HG02884 (cell line): ENCODE results near the gene RUBCNL.

ENCODE experiments used
- ATAC-seq: cut with Tn5 transposase; IDR thresholded peaks from one replicate; pipeline ENCODE4 v1.9.1; 2021; ENCODE audit warnings: mild to moderate bottlenecking, moderate library complexity; ENCODE audit not compliant: unreplicated experiment

Gene RUBCNL

DNA sequence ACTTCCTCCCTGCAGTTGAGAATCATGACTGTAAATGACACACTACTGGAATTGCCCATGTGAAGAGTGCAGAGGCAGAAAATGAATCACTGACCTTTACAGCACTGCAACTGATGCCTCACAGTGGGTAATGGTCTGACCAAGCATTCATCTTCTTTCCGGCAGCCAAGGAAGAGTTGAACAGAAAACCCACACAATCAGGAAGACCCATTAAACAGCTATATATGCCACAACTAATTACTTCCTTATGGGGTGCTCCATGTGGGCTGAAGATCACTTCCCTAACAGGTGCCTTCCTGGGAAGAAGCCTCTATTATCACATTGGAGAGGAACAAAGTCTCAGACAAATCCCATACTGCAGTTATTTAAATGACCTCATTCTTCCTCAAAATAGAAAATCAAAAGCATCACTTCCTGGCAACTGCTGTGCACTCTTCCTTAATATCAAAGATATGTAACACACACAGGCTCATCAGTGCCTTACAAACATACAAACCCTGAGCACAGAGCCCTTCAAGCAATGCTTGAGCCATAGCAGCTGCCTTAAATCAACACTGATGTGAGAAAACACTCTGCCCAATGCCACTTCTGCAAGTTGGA is 45.8 kb downstream of the RUBCNL start:
- ATAC-seq = peak; percentile 77

DNA sequence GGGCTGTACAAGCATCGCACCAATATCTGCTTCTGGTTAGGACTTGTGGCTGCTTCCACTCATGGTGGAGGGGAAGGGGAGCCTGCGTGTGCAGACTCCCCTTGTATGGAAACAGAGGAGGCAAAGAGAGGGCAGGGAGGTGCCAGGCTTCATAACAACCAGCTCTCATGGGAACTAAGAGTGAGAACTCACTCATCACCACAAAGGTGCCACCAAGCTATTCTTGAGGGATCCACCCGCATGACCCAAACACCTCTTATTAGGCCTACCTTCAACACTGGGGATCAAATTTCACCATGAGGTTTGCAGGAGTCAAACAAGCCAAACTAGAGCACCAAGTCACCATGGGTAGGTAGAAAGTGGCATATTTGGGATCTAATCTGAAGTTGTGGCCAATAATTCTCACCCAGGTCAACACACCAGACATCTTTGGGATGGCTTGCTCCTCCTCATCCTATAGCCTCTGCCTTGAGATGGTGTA is 46.4 kb downstream of the RUBCNL start:
- no peak for ATAC-seq

DNA sequence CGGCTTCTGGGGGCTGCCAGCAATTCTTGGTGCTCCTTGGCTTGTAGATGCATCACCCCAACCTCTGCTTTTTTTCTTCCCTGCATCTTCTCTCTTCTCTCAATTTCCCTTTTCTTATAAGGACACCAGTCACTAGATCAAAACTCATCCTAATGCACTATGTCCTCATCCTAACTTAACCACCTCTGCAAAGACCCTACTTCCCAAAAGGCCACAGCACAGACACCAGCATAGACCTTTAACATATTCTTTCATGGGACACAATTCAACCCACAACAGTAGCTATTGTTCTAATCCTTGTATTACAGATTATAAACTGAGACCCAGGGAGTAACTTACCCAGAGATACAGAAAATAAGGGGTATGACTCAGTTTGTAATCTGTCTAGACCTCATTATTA is 47.0 kb downstream of the RUBCNL start:
- no peak for ATAC-seq

DNA sequence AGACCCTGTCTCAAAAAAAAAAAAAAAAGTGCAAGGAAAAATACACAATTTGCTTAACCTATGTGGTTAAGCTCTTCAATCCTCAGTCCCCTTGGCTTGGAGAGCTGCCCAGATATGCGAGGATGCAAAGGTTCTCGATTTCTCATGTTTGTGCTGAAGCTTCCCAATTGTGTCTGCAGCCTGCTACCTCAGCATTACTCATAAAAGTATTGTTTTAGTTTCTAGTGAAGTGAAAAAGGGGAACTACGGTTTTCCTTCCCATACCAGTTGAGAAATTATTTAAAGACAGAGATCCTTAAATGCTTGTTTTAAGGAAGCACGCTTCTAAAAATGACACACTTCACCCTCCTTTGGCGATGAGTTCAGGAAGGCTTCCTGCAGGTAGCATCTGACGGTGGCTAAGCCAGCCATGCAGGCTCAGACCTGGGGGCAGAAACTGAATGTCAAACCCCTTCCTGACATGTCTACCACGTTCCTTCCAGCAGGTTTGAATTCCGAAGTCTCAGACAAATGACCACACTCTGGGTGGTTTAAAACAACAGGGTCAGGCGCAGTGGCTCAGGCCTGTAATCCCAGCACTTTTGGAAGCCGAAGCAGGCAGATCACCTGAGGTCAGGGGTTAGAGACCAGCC is 47.9 kb downstream of the RUBCNL start:
- ATAC-seq = peak; percentile 47

DNA sequence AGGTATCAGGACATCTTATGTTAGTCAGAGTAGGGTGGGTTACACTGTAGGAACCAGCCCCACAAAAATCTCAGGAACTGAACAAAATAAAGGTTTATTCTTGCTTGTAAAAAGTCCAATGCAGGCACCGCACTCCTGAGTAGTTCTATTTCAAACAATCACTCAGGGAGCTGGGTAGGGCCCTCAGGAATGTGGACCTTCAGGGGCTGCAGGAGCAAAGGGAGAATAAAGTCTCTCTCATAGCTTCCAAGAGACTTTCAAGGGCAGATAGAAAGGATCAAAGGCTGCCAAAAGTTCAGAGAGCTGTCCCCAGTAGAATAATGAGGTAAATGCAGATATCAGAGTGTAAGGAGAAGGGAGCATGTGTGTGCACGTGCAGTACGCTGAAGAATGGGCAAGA is 49.4 kb downstream of the RUBCNL start:
- no peak for ATAC-seq

DNA sequence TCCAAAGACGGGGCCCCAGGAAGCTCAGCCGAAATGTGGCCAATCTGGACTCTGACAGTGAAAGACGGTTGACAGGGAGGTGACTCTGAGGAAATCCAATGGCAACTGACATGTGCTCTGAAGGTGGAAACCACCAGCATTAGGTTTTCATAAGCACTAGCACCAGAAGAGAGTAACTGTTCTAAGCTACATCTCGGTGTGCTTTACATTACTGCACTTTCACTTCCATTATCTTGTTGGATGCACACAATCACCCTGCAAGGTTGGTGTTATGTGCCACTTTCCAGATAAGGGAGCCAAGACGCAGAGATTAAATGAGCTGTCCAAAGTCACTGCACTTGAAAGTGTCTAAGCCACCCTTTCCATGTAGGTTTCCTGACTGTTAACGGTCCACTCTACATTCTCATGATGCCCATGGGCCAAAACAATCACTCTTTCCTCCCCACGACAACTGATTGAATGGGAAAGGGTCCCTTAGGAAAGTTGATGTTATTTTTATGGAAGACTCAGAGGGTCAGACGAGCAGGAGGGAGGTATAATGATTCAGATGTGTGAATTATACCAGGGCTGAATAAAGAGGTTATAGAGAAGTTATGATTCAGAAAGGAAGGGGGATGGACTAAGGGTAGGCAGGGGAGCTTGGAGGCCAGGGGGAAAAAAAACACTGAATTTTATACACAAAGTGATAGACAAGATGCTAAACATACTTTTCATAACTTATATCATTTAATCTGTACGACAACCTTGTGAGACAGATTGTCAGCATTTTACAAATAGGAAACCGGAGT is 52.8 kb downstream of the RUBCNL start:
- ATAC-seq = no peak

DNA sequence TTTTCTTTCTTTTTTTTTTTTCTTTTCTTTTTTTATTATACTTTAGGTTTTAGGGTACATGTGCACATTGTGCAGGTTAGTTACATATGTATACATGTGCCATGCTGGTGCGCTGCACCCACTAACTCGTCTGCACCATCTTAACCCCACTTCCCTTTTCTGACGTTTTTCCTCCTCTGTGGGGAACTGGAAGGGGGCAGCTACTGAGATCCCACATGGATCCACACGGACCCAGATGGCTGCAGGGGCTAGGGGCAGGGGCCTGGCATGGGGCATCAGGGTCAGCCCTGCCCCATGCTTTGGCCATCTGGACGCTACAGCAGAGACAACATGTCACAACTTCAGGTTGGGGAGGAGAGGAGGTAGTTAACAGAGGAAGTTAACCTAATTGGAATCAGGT is 54.3 kb downstream of the RUBCNL start:
- ATAC-seq = no peak

DNA sequence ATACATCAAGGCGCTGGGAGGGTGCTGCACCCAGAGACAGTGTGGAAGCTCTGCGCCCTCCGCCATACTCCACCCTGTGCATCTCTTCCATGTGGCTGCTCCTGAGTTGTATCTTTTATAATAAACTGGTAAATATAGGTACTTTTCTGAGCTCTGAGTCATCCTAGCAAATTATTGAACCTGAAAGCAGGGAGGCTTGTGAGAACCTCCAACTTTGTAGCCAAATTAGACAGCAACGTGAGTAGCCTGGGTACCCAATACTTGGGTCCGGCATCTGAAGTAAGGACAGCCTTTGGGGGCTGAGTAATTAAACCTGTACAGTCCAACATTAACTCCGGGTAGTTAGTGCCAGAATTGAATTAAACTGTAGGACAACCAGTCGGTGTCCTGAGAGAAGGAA is 57.4 kb downstream of the RUBCNL start:
- no peak for ATAC-seq

DNA sequence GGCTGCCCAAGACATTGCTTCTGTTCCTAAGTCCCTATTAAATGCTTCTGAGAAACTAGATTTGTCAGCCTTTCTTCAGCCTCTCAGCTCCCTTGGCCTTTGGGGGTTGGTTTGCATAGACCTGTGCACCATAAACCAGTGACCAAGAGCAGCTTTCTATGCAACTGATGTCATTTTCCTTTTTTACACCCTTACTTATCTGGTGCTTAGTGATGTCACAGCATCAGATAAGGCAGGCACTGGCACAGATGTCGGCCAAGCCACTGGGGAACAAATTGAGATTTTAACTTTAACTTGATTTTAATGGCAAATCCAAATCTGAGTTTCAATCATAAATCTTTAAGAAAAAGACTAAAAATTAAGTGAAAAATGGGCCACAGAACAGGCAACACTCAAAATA is 59.8 kb downstream of the RUBCNL start:
- no peak for ATAC-seq

DNA sequence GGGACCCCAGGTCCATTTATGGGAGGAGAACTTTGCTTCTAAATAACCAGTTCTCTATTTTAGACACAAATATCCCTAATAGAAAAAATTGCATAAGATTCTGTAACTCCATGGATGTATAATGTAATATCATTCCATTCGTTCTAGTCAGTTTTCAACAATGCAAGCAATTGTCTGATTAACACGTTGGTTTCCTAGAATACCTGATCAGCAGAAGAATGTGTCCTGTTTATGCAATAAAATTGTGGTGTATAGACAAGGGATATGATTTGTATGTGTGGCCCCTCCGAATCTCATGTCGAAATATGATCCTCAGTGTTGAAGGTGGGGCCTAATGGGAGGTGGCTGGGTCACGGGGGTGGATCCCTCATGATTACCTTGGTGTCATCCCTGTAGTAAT is 62.1 kb downstream of the RUBCNL start:
- no peak for ATAC-seq

DNA sequence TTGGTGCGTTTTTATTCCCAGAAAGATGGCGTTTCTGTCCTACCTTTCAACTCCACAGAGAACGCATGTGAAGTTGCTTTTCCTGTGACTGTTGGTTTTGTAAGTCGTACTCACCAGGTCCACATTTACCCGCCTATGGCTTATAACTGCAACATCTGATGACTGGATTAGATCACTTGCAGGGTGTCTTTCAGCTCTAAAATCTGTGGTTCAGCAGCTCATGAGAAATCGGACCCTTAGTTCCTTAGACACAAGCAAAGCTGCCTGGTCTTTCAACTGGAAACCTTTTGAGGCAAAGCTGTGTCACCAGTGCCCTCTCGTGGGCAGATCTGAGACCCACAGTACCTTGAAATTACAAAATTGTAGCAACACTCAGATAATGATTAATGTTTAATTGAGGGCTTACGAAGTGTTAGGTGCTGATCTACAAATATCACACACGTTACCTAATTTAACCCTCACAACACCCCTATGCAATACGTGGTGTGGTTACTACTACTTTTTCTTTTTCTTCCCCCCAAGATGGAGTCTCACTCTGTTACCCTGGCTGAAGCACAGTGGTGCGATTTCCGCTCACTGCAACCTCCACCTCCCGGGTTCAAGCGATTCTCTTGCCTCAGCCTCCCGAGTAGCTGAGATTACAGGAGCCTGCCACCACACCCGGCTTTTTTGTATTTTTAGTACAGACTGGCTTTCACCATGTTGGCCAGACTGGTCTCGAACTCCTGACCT is 65.4 kb downstream of the RUBCNL start:
- ATAC-seq = no peak

DNA sequence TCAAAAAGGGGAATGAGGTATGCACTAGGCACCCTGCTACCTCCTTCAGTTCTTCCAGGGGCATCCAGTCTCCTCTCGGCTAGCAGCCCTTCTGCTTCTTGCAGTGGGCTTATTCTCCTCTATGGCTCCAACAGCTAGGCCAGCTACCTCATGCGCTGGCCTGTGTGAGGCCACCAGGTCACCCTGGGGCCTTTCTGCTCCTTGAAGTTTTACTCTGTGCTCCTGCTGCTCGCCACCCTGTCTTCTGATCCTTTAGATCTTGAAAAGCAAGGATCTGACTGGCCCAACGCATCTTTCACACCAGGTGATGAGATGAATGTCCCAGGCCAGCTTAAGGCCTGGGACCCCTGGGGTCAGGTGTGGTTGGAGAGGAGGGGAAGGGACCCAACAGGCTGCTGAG is 66.2 kb downstream of the RUBCNL start:
- no peak for ATAC-seq

DNA sequence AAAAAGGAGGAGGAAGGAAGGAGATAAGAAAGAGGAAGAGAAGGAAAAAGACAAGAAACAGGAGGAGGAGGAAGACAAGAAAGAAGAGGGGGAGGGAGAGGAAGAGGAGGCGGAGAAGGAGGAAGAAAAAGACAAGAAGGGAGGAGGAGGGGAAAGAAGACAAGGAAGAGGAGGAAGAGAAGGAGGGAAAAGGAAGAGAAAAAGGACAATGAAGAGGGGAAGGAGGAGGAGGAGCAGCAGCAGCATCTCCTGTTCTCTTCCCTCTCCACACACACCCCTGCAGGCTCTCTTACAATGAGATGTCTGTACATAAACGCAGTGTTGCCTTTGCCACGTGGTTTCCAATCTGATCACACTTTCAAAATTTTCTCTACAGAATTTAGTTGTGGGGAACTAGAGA is 66.6 kb downstream of the RUBCNL start:
- ATAC-seq = no peak

DNA sequence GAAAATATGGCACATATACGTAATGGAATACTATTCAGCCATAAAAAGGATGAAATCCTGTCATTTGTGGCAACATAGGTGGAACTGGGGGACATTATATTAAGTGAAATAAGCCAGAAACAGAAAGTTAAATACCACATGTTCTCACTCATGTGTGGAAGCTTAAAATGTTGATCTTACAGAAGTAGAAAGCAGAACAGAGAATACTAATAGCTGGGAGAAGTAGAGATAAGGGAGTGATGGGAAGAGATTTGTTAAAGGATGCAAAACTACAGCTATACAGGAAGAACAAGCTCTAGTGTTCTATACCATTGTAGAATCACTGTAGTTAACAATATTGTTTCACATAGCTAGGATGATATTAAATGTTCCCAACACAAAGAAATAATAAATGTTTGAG is 68.1 kb downstream of the RUBCNL start:
- ATAC-seq = no peak

DNA sequence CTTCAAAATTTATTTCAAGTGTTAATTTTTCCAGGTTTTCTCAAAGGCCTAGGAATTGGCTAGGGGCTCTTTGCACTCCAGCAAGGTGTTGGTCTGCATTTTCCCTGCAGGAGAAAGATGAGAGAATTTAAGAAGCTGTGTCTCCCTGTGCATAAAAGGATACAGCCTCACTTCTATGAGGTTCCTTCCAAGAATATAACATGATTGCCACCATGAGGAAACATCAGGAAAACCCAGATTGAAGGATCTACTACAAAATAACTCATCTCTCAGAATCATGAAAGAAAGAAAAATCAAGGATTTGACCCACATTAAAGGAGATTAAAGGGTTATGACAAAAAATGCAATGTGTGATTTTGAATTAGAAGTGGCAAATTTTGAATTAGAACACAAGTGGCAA is 69.9 kb downstream of the RUBCNL start:
- ATAC-seq = no peak

DNA sequence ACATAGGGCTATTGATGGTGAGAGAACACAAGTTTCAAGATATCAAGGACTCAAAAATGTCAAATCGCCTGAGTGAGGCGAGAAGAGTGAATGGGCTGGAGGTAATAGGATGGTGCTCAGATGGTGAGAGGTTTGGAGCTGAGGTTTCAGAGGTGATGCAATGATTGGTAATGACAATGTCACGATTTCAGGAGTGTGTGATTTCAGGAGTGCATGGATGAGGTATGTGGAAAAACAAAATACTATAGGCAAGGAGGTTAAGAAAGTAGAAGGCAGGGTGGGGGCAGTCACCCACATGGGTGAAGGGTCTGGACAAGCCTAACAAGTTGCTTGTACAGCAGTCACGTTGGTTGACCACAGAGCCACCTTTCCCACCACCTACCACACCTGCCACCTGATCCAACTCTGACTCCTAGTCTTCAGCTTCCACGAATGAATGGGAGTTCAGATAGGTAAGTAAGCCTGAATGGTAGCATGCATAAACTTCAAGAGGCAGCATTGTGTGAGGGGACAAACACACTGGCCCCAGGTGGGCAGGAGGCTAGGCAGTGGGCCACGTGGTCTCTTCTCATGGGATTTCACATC is 71.5 kb downstream of the RUBCNL start:
- no peak for ATAC-seq

DNA sequence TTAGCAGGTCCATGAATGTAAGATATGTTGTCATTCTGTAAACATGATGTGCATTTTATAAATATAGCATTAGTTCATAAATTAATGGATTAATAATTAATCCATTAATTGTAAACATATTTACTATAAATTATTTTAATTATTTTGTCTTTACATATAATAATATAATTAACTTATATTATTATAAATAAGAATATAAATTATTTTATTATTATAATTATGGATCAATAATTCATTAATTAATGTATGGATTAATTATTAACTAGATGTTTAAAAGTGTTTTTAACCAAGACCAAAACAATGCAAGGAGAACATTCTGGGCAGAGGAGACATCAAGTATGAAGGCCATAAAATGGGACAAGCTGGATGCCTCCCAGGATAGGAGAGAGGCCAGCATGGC is 72.0 kb downstream of the RUBCNL start:
- no peak for ATAC-seq

DNA sequence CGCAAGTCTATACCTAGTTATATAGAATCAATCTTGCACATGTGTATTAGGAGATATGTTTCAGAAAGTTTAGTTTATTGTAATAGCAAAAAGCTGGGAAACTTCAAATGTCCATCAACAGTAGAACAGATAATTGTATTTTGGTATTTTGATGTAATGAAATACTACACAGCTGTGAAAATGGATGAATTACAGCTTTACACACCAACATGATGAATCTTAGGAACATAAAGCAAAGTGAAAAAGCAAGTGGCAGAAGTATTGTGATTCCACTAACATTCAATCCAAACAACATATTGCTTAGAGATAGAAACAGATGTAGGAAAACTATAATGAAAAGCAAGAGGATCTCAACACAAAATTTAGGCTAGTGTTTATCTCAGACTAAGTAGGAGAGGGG is 72.5 kb downstream of the RUBCNL start:
- ATAC-seq = no peak

DNA sequence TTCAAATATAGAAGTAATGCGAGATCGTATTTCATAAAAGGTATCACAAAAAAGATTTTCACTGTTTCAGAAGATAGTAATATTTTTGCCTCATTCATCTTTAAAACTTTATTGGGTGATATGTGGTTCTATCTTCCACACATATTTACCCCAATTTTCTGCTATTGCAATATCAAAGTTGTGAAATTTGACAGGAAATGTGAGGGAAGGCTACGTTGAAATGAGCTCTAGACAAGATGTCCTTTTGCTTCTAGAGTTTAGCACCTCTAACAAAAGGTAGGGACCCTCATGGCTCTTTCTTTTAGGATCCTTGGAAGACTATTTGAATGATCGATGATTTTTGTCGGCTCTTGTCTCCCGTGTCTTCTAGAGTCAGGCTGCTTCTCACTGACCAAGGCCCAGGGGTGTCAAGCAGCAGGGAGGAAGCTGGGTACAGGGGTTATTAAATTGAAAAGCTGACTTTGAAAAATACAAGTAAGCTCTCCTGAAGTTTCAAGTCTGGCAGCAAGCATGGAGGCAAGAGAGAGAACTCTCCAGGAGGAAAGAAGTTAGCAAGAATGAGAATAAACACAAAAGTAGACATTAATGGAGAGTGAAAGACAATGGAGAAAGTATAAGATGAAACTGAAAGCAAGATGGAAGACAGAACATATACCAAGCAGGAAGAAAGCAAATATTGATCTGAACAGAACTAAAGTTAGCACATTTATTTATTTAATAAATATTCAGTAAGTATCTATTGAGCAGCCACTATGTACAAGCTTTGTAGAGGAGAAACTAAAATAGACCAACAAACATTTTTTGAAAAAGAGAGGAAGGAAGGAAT is 73.4 kb downstream of the RUBCNL start:
- ATAC-seq = no peak

DNA sequence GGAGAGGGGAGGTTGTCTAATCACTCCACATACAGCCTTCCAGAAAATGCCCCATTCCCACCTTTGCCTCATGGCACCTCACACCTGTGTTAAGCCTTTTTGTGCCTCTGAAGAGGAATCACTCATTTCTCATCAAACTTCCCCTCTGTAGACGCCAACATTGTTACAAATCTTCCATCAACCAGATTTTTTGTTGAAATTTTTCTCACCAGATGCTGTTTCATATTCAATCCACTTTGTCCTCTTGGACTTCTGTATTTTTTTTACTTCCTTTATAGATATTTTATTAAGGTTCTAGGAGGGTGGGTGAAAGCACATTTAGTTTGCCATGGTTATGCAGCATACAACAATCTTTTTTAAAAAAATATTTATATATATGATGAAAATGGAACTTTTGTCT is 74.0 kb downstream of the RUBCNL start:
- ATAC-seq = no peak
